HCT116 (cell line): ENCODE data around the gene XAB2. TPM values are rescaled to one million over a fixed set of nuclear protein-coding genes. Genes with fewer than 3 reads are reported as not detected.

Source experiments
- ATAC-seq: fragments of 200-7000 bp; cut with Tn5 transposase; 2 replicates; pipeline ENCODE4 v1.9.1; 2020; ENCODE audit warnings: mild to moderate bottlenecking, moderate library complexity
- BruUV-seq: library from RNA; stranded (reverse); fragments of 400-500 nt; replicated peaks from 2 replicates; lab custom pipeline; 2021; lab: Mats Ljungman, UMichigan
- CTCF ChIA-PET: fragments of 300-600 bp; sonication (Branson Sonifier 250); formaldehyde crosslinking; loops from one replicate; lab custom pipeline; 2021; ENCODE audit warnings: antibody characterized with exemption; lab: Charles Lee
- POLR2A ChIA-PET: fragments of 300-600, 350-600 bp; sonication (Branson Sonifier 250); formaldehyde crosslinking; loops from one replicate; lab custom pipeline; 2021; ENCODE audit warnings: antibody characterized with exemption; lab: Charles Lee
- RAD21 ChIA-PET, 2 experiments: fragments of 300-600 bp; sonication (Branson Sonifier 250); formaldehyde crosslinking; loops; one replicate each; lab custom pipeline; 2023; ENCODE audit warnings: low total read pairs in 2 of 2; ENCODE audit not compliant: uncharacterized antibody in 2 of 2, unreplicated experiment in 2 of 2, low non-redundant PET in 1 of 2; lab: Charles Lee
- DNase-seq: peaks from one replicate; pipeline ENCODE4 v3.0.0-alpha.2; 2010; ENCODE audit warnings: low read depth, low spot score
- H2AFZ ChIP-seq: fragments of 200-600 bp; shearing (Covaris generic), sonication (generic); 2 replicates; pipeline ENCODE4 v1.6.1; 2017; ENCODE audit warnings: low read depth, mixed run types, mixed read lengths, antibody characterized with exemption, low read length; ENCODE audit not compliant: poor library complexity, severe bottlenecking
- H3K27ac ChIP-seq: 2 replicates; pipeline ENCODE4 v1.5.1; 2012; ENCODE audit warnings: low read depth, low read length
- H3K27me3 ChIP-seq: fragments of 200-600 bp; sonication (generic); 2 replicates; pipeline ENCODE4 v1.6.1; 2016; ENCODE audit warnings: mixed run types, low read length, mixed read lengths; ENCODE audit not compliant: insufficient read depth
- H3K36me3 ChIP-seq, 2 experiments: fragments of 200-500 bp in 1 of 2; fragments of 200-600 bp in 1 of 2; sonication (Bioruptor generic) in 1 of 2; sonication (generic) in 1 of 2; 2 replicates each; pipeline versions ENCODE4 v1.5.1 to v1.6.1; 2014 to 2016; ENCODE audit warnings: low read length in 2 of 2, inconsistent platforms in 1 of 2, mixed read lengths in 1 of 2, mixed run types in 1 of 2; ENCODE audit not compliant: insufficient read depth in 2 of 2, control insufficient read depth in 1 of 2
- H3K4me1 ChIP-seq, 2 experiments: fragments of 200-600 bp in 1 of 2; sonication (generic) in 1 of 2; 2 replicates each; pipeline versions ENCODE4 v1.5.1 to v1.6.1; 2012 to 2017; ENCODE audit warnings: low read length in 2 of 2, inconsistent platforms in 1 of 2, mild to moderate bottlenecking in 1 of 2, mixed read lengths in 1 of 2, mixed run types in 1 of 2, moderate library complexity in 1 of 2; ENCODE audit not compliant: insufficient read depth in 2 of 2, control insufficient read depth in 1 of 2
- H3K4me2 ChIP-seq: fragments of 200-600 bp; sonication (generic); 2 replicates; pipeline ENCODE4 v1.6.1; 2017; ENCODE audit warnings: mixed run types, low read length, mixed read lengths
- H3K4me3 ChIP-seq, 2 experiments: fragments of 200-600 bp in 1 of 2; sonication (generic) in 1 of 2; replicated peaks in 1 of 2; 2 replicates each; pipeline ENCODE4 v1.5.1; 2011 to 2016; ENCODE audit warnings: low read length in 2 of 2, control low read depth in 1 of 2, low read depth in 1 of 2, mild to moderate bottlenecking in 1 of 2, mixed read lengths in 1 of 2, mixed run types in 1 of 2
- H3K79me2 ChIP-seq: fragments of 200-600 bp; sonication (generic); 2 replicates; pipeline ENCODE4 v1.6.1; 2017; ENCODE audit warnings: mild to moderate bottlenecking, mixed run types, low read length, moderate library complexity, mixed read lengths; ENCODE audit not compliant: insufficient read depth
- H3K9ac ChIP-seq: fragments of 200-600 bp; sonication (generic); 2 replicates; pipeline ENCODE4 v1.6.1; 2016; ENCODE audit warnings: low read length, mixed read lengths
- H3K9me2 ChIP-seq: fragments of 200-600 bp; sonication (generic), shearing (Covaris generic); 2 replicates; pipeline ENCODE4 v1.6.1; 2017; ENCODE audit warnings: mixed run types, mild to moderate bottlenecking, moderate library complexity; ENCODE audit not compliant: insufficient read depth
- H3K9me3 ChIP-seq, 2 experiments: fragments of 200-500 bp in 1 of 2; fragments of 200-600 bp in 1 of 2; sonication (Bioruptor generic) in 1 of 2; sonication (generic) in 1 of 2; 2 replicates each; pipeline ENCODE4 v1.6.1; 2014 to 2017; ENCODE audit warnings: low read length in 2 of 2, mixed read lengths in 2 of 2, inconsistent platforms in 1 of 2, low read depth in 1 of 2, mild to moderate bottlenecking in 1 of 2, mixed run types in 1 of 2, moderate library complexity in 1 of 2; ENCODE audit not compliant: control insufficient read depth in 1 of 2, insufficient read depth in 1 of 2
- H4K20me1 ChIP-seq: fragments of 200-600 bp; sonication (generic), shearing (Covaris generic); 2 replicates; pipeline ENCODE4 v1.6.1; 2017; ENCODE audit warnings: mixed run types, mild to moderate bottlenecking, moderate library complexity; ENCODE audit not compliant: insufficient read depth
- CEBPB ChIP-seq: IDR thresholded peaks from 2 replicates; pipeline ENCODE4 v1.6.1; 2012; ENCODE audit warnings: low read depth
- EGR1 ChIP-seq: IDR thresholded peaks from 2 replicates; pipeline ENCODE4 v1.6.1; 2012; ENCODE audit warnings: low read depth
- MAX ChIP-seq: IDR thresholded peaks from 2 replicates; pipeline ENCODE4 v1.6.1; 2012
- SRF ChIP-seq: IDR thresholded peaks from 2 replicates; pipeline ENCODE4 v1.6.1; 2012; ENCODE audit warnings: low read depth
- YY1 ChIP-seq: IDR thresholded peaks from 2 replicates; pipeline ENCODE4 v1.6.1; 2011; ENCODE audit warnings: low read length, low read depth, moderate library complexity, mild to moderate bottlenecking; ENCODE audit not compliant: insufficient replicate concordance; ENCODE audit errors: extremely low read depth
- ZBTB33 ChIP-seq: IDR thresholded peaks from 2 replicates; pipeline ENCODE4 v1.6.1; 2011; ENCODE audit warnings: mild to moderate bottlenecking, low read length, moderate library complexity; ENCODE audit not compliant: insufficient replicate concordance; ENCODE audit errors: extremely low read depth
- intact Hi-C: fragments of 100-400 bp; cut with micrococcal nuclease; formaldehyde crosslinking; loops from 2 replicates; pipeline ENCODE4 v1.10.0; 2022
- total RNA-seq: library from RNA; stranded (reverse); gene quantifications from one replicate; pipeline ENCODE4 v1.2.1, GENCODE V29; 2021; ENCODE audit not compliant: unreplicated experiment

XAB2 gene
- total RNA-seq, 1 experiment from 2014 or later = 103 TPM

- Histone ChIP-seq H3K27ac (no peak overlapping the region), H3K9me2 (no peaks in the 10 kb centered on the region), H3K36me3 (no peaks in the 10 kb centered on the region; a peak in 1 of 4 replicates), H4K20me1 (no peaks in the 10 kb centered on the region), H3K27me3 (no peaks in the 10 kb centered on the region), H3K4me1 (peaks cover 10 to 26% of the 10 kb centered on the region in 2 experiments), H3K79me2 (peaks cover 48% of the 10 kb centered on the region), H3K9me3 (no peaks in the 10 kb centered on the region), H3K9ac (no peak overlapping the region), H3K4me3 (no peak overlapping the region), H2AFZ (no peak overlapping the region), H3K4me2 (no peak overlapping the region)
- intact Hi-C loops = no loop called here
- BruUV-seq = no TSS peak
- no peak for ATAC-seq
- TF ChIP-seq ZBTB33 = no peak
- TF ChIP-seq MAX = no peak
- TF ChIP-seq CEBPB = no peak
- TF ChIP-seq EGR1 = no peak
- TF ChIP-seq YY1 = no peak
- TF ChIP-seq SRF = no peak
- RAD21 ChIA-PET = no interaction called here
- POLR2A ChIA-PET = interaction anchor here (2.2 kb wide), 1 partner anchor 27 kb away, joined by 4 read pairs; no protein-coding TSS in a partner anchor
- no peak for DNase-seq
- CTCF ChIA-PET = no interaction called here
Measured at GRCh38 chr19:7632340-7633203, 3.2 kb upstream of the XAB2 start.
